Measurements from ENCODE around the gene AHRR.
"Not testable (repeated sequence)": the region's sequence is repeated elsewhere in the genome, so short reads cannot be mapped to it uniquely, and the experiment has no call there.

DNA sequence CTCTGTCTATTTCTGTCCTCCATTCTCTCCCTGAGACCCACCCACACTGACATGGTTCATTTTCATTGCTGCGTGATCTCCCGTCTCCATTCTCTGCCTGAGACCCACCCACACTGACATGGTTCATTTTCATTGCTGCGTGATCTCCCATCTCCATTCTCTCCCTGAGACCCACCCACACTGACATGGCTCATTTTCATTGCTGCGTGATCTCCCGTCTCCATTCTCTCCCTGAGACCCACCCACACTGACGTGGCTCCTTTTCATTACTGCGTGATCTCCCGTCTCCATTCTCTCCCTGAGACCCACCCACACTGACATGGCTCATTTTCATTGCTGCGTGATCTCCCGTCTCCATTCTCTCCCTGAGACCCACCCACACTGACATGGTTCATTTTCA, 30.2 kb upstream of the AHRR start:
- not testable (repeated sequence) for TF ChIP-seq CTCF (conservative IDR thresholded peaks at IDR 0.05; ENCODE audit: low read length); EZH2phosphoT487 (IDR thresholded peaks at IDR 0.05; ENCODE audit: borderline replicate concordance, low read depth, low read length)

Measured in OCI-LY7 (cell line).